T-helper 2 cell treated with Interferon-gamma antibody and Interleukin-4, amounts not matched to agents 100 ng/mL and 5 ng/mL, for 36 hours (primary cell): Measurements from ENCODE around the gene FRMD8. TPM values are rescaled to one million over a fixed set of nuclear protein-coding genes. Genes with fewer than 3 reads are reported as not detected.

Experiments used
- intact Hi-C: fragments of 100-400 bp; cut with micrococcal nuclease; formaldehyde crosslinking; loops from one replicate; pipeline ENCODE4 v1.15.1; 2023
- total RNA-seq: library from RNA; stranded (reverse); gene quantifications from 2 replicates; pipeline ENCODE4 v1.2.3, GENCODE V29; 2022

FRMD8 gene
- total RNA-seq, 1 donor from 2014 or later, result 54.1 TPM

GRCh38 chr11:65375012-65375411, 11.4 kb upstream of the FRMD8 start:
- intact Hi-C loops, result no loop called here

- intact Hi-C loops, result no loop called here
Measured at GRCh38 chr11:65376138-65376713, 10.2 kb upstream of the FRMD8 start.

- intact Hi-C loops, result no loop called here
Measured at GRCh38 chr11:65377036-65377435, 9.4 kb upstream of the FRMD8 start.

- intact Hi-C loops, result no loop called here
Measured at GRCh38 chr11:65377777-65378176, 8.7 kb upstream of the FRMD8 start.

GRCh38 chr11:65378208-65378927, 8.1 kb upstream of the FRMD8 start:
- intact Hi-C loops, result no loop called here

GRCh38 chr11:65378928-65379638, 7.4 kb upstream of the FRMD8 start:
- intact Hi-C loops, result no loop called here

GRCh38 chr11:65379698-65380459, 6.6 kb upstream of the FRMD8 start:
- intact Hi-C loops, result no loop called here

- intact Hi-C loops, result no loop called here
Measured at GRCh38 chr11:65380460-65381119, 5.8 kb upstream of the FRMD8 start.

- intact Hi-C loops, result loop anchor here (1.0 to 2.0 kb wide), 2 partner anchors 35 to 115 kb away; no protein-coding TSS in a partner anchor
Measured at GRCh38 chr11:65381716-65382032, 4.8 kb upstream of the FRMD8 start.

GRCh38 chr11:65382033-65382803, 4.2 kb upstream of the FRMD8 start, which contains the start of gene SLC25A45:
SLC25A45 (minus strand) TSS chr11:65382646; CDS start chr11:65381951, 695 bp downstream.
- intact Hi-C loops, result loop anchor here (1.0 to 2.0 kb wide), 2 partner anchors 34 to 115 kb away; no protein-coding TSS in a partner anchor

GRCh38 chr11:65382804-65383368, 3.6 kb upstream of the FRMD8 start:
- intact Hi-C loops, result loop anchor here (1.0 to 2.0 kb wide), 2 partner anchors 33 to 114 kb away; no protein-coding TSS in a partner anchor

- intact Hi-C loops, result loop anchor here (2.0 kb wide), 1 partner anchor 113 kb away; no protein-coding TSS in a partner anchor
Measured at GRCh38 chr11:65383778-65384177, 2.7 kb upstream of the FRMD8 start.

GRCh38 chr11:65384301-65384889, 2.0 kb upstream of the FRMD8 start:
- intact Hi-C loops, result no loop called here

- intact Hi-C loops, result no loop called here
Measured at GRCh38 chr11:65388731-65389130, 2.3 kb downstream of the FRMD8 start.

- intact Hi-C loops, result no loop called here
Measured at GRCh38 chr11:65389294-65389980, 3.0 kb downstream of the FRMD8 start.

GRCh38 chr11:65390099-65390941, 3.9 kb downstream of the FRMD8 start:
- intact Hi-C loops, result no loop called here

- intact Hi-C loops, result no loop called here
Measured at GRCh38 chr11:65390996-65391395, 4.6 kb downstream of the FRMD8 start.
